IMR-90 (cell line): ENCODE results near the gene ST8SIA2. TPM values are rescaled to one million over a fixed set of nuclear protein-coding genes. Genes with fewer than 3 reads are reported as not detected.

Source experiments
- ATAC-seq: fragments of 200-7000 bp; cut with Tn5 transposase; 2 replicates; pipeline ENCODE4 v1.9.1; 2020; ENCODE audit warnings: low read depth, mild to moderate bottlenecking, moderate library complexity
- BruUV-seq: library from RNA; stranded (reverse); fragments of 400-500 nt; replicated peaks from 2 replicates; lab custom pipeline; 2021; lab: Mats Ljungman, UMichigan
- CTCF ChIA-PET: fragments of 300-600 bp; formaldehyde crosslinking; extraction: SDS; loops from one replicate; lab custom pipeline; 2021; ENCODE audit warnings: antibody characterized with exemption; lab: Yijun Ruan, JAX
- POLR2A ChIA-PET: fragments of 300-600 bp; sonication (Branson Sonifier 250); formaldehyde crosslinking; loops from one replicate; lab custom pipeline; 2022; ENCODE audit warnings: antibody characterized with exemption; ENCODE audit not compliant: unreplicated experiment; lab: Charles Lee
- DNase-seq: peaks from one replicate; pipeline ENCODE4 v3.0.0; 2013
- H2AFZ ChIP-seq: replicated peaks from 2 replicates; pipeline ENCODE3; 2013; ENCODE audit warnings: low read length, mild to moderate bottlenecking; ENCODE audit not compliant: poor library complexity
- H2AK5ac ChIP-seq: 2 replicates; pipeline ENCODE4 v1.6.1; 2013; ENCODE audit warnings: low read depth, low read length, inconsistent platforms
- H2AK9ac ChIP-seq: replicated peaks from 2 replicates; pipeline ENCODE3; 2013; ENCODE audit warnings: mild to moderate bottlenecking, low read depth, low read length, moderate library complexity; ENCODE audit not compliant: poor library complexity
- H2BK120ac ChIP-seq: 2 replicates; pipeline ENCODE4 v1.6.1; 2013; ENCODE audit warnings: low read depth, low read length, inconsistent platforms
- H2BK15ac ChIP-seq: 3 replicates; pipeline ENCODE4 v1.6.1; 2013; ENCODE audit warnings: low read depth, low read length, inconsistent platforms
- H2BK20ac ChIP-seq: 2 replicates; pipeline ENCODE4 v1.6.1; 2013; ENCODE audit warnings: low read depth, mild to moderate bottlenecking, inconsistent platforms, low read length, moderate library complexity
- H2BK5ac ChIP-seq: 2 replicates; pipeline ENCODE4 v1.6.1; 2013; ENCODE audit warnings: mild to moderate bottlenecking, low read depth, low read length, inconsistent platforms; ENCODE audit not compliant: poor library complexity, severe bottlenecking
- H3K14ac ChIP-seq: replicated peaks from 2 replicates; pipeline ENCODE4 v1.6.1; 2013; ENCODE audit warnings: low read depth, low read length, inconsistent platforms
- H3K18ac ChIP-seq: 2 replicates; pipeline ENCODE4 v1.6.1; 2013; ENCODE audit warnings: low read depth, low read length, control low read depth
- H3K23ac ChIP-seq: 2 replicates; pipeline ENCODE4 v1.6.1; 2013; ENCODE audit warnings: low read depth, low read length, inconsistent platforms
- H3K27ac ChIP-seq: 2 replicates; pipeline ENCODE4 v1.5.1; 2013; ENCODE audit warnings: mild to moderate bottlenecking, control low read depth, low read length; ENCODE audit not compliant: insufficient read depth
- H3K27me3 ChIP-seq: 2 replicates; pipeline ENCODE4 v1.6.1; 2013; ENCODE audit warnings: low read length; ENCODE audit not compliant: control insufficient read depth, insufficient read depth
- H3K36me3 ChIP-seq: 2 replicates; pipeline ENCODE4 v1.6.1; 2013; ENCODE audit warnings: low read length, mixed read lengths; ENCODE audit not compliant: control insufficient read depth, insufficient read depth
- H3K4ac ChIP-seq: 2 replicates; pipeline ENCODE4 v1.6.1; 2013; ENCODE audit warnings: low read depth, low read length, inconsistent platforms
- H3K4me1 ChIP-seq: 2 replicates; pipeline ENCODE4 v1.6.1; 2013; ENCODE audit warnings: low read length, mixed read lengths; ENCODE audit not compliant: control insufficient read depth, insufficient read depth
- H3K4me2 ChIP-seq: 2 replicates; pipeline ENCODE4 v1.6.1; 2013; ENCODE audit warnings: low read depth, mild to moderate bottlenecking, control low read depth, low read length, moderate library complexity
- H3K4me3 ChIP-seq: 2 replicates; pipeline ENCODE4 v1.5.1; 2013; ENCODE audit warnings: low read depth, mild to moderate bottlenecking, control low read depth, low read length, moderate library complexity; ENCODE audit not compliant: insufficient read depth
- H3K56ac ChIP-seq: 2 replicates; pipeline ENCODE4 v1.6.1; 2013; ENCODE audit warnings: low read length, inconsistent platforms; ENCODE audit not compliant: insufficient read depth; ENCODE audit errors: extremely low read depth
- H3K79me1 ChIP-seq, 2 experiments: 2 replicates each; pipeline ENCODE4 v1.6.1; 2013; ENCODE audit warnings: low read length in 2 of 2, inconsistent platforms in 1 of 2, low read depth in 1 of 2
- H3K9ac ChIP-seq: 2 replicates; pipeline ENCODE4 v1.6.1; 2013; ENCODE audit warnings: low read depth, low read length, control low read depth
- H3K9me1 ChIP-seq: 2 replicates; pipeline ENCODE4 v1.6.1; 2013; ENCODE audit warnings: low read length, inconsistent platforms; ENCODE audit not compliant: insufficient read depth
- H3K9me3 ChIP-seq: 2 replicates; pipeline ENCODE4 v1.6.1; 2013; ENCODE audit warnings: low read length; ENCODE audit not compliant: control insufficient read depth, insufficient read depth
- H4K20me1 ChIP-seq: 2 replicates; pipeline ENCODE4 v1.6.1; 2013; ENCODE audit warnings: low read length, inconsistent platforms; ENCODE audit not compliant: insufficient read depth
- H4K5ac ChIP-seq: 2 replicates; pipeline ENCODE4 v1.6.1; 2013; ENCODE audit warnings: mild to moderate bottlenecking, low read depth, low read length, control low read depth
- H4K8ac ChIP-seq, 2 experiments: 2 replicates each; pipeline ENCODE4 v1.6.1; 2013; ENCODE audit warnings: low read depth in 2 of 2, low read length in 2 of 2, control low read depth in 1 of 2, inconsistent platforms in 1 of 2
- H4K91ac ChIP-seq: 2 replicates; pipeline ENCODE4 v1.6.1; 2013; ENCODE audit warnings: low read depth, low read length, inconsistent platforms; ENCODE audit not compliant: insufficient read depth
- FOS ChIP-seq: fragments of 150-350 bp; IDR thresholded peaks from 2 replicates; pipeline ENCODE4 v1.6.1; 2016; ENCODE audit warnings: low read depth, low read length
- NFE2L2 ChIP-seq: fragments of 150-350 bp; IDR thresholded peaks from 2 replicates; pipeline ENCODE4 v1.6.1; 2016; ENCODE audit warnings: low read depth, mild to moderate bottlenecking, low read length
- RCOR1 ChIP-seq: IDR thresholded peaks from 2 replicates; pipeline ENCODE4 v1.6.1; 2012; ENCODE audit warnings: mild to moderate bottlenecking, low read length, improper control_type of control experiment; ENCODE audit not compliant: insufficient replicate concordance
- SMC3 ChIP-seq: fragments of 150-350 bp; IDR thresholded peaks from 2 replicates; pipeline ENCODE4 v1.6.1; 2016; ENCODE audit warnings: low read depth, mild to moderate bottlenecking, antibody characterized with exemption, low read length, moderate library complexity
- WGBS, 2 experiments: methylation state at CpG; one replicate each; pipeline versions ENCODE4 v1.1.5 to v1.1.7; 2013; ENCODE audit warnings: missing lambda C conversion rate in 2 of 2; ENCODE audit not compliant: insufficient read length in 1 of 2; ENCODE audit errors: extremely low coverage in 2 of 2; 5-methylcytosine and 5-hydroxymethylcytosine counted together
- dilution Hi-C: fragments of 300-500 bp; cut with HindIII; formaldehyde crosslinking; loops from one replicate; pipeline ENCODE4 v1.14.3; 2018; ENCODE audit warnings: low sequenced_read_pairs; ENCODE audit not compliant: unreplicated experiment
- in situ Hi-C: fragments of 300-500 bp; cut with MboI; formaldehyde crosslinking; loops from 3 replicates; pipeline ENCODE4 v1.14.3; 2019; ENCODE audit warnings: low sequenced_read_pairs, inconsistent platforms, mixed read lengths
- intact Hi-C: fragments of 100-400 bp; cut with micrococcal nuclease; formaldehyde crosslinking; loops from 2 replicates; pipeline ENCODE4 v1.10.0; 2022
- polyA plus RNA-seq, 3 experiments: library from polyadenylated mRNA; depleted of rRNA; stranded (reverse); fragments of >200 nt; gene quantifications; 2 replicates each; pipeline ENCODE4 v1.2.3, GENCODE V29; 2012; ENCODE audit warnings: low replicate concordance in 1 of 3
- total RNA-seq: library from RNA; depleted of rRNA; stranded (reverse); fragments of >200 nt; gene quantifications from 2 replicates; pipeline ENCODE4 v1.2.3, GENCODE V29; 2012

Gene ST8SIA2
- total and polyA plus RNA-seq, 2 of the 4 experiments (the other 2 are of a cell fraction) = not detected

- Histone ChIP-seq H4K5ac (no peak overlapping the region), H3K18ac (no peak overlapping the region), H2BK120ac (no peak overlapping the region), H2AK5ac (no peak overlapping the region), H3K79me1 (no peaks in the 10 kb centered on the region), H3K4me3 (no peak overlapping the region), H3K9me3 (no peaks in the 10 kb centered on the region), H3K27ac (no peak overlapping the region), H2AK9ac (no peak overlapping the region), H3K56ac (no peak overlapping the region), H3K27me3 (no peaks in the 10 kb centered on the region), H2BK20ac (no peak overlapping the region), H4K91ac (no peak overlapping the region), H3K4ac (no peak overlapping the region), H3K9me1 (no peaks in the 10 kb centered on the region), H2AFZ (no peak overlapping the region), H3K23ac (no peak overlapping the region), H4K8ac (no peak overlapping the region), H3K14ac (no peak overlapping the region), H4K20me1 (no peaks in the 10 kb centered on the region), H3K4me1 (no peaks in the 10 kb centered on the region), H3K4me2 (no peak overlapping the region), H3K9ac (no peak overlapping the region), H3K36me3 (no peaks in the 10 kb centered on the region), H2BK15ac (no peak overlapping the region), H2BK5ac (no peak overlapping the region)
- WGBS, 2 experiments = 60% methylated on average over 1 of the region's 2 CpGs; no CpG with 5 or more reads in 1 of the 2 experiments
- in situ Hi-C loops (loop anchor here (5.0 kb wide), 1 partner anchor 288 kb away; no protein-coding TSS in a partner anchor), dilution Hi-C loops (no loop called here), intact Hi-C loops (no loop called here)
- ATAC-seq (no peak), DNase-seq (peak; percentile 1)
- CTCF ChIA-PET = no interaction called here
- BruUV-seq = no TSS peak
- POLR2A ChIA-PET = no interaction called here
- TF ChIP-seq NFE2L2 = no peak
- no peak for TF ChIP-seq RCOR1
- no peak for TF ChIP-seq FOS
- TF ChIP-seq SMC3 = no peak
Observed at GRCh38 chr15:92385096-92385495, 8.6 kb upstream of the ST8SIA2 start.
